Nephron progenitor cell (in vitro differentiated cells): Measurements from ENCODE around the gene ICOSLG.
"Not testable (repeated sequence)": the region's sequence is repeated elsewhere in the genome, so short reads cannot be mapped to it uniquely, and the experiment has no call there.

Experiments
- DNase-seq: peaks from one replicate; pipeline ENCODE4 v3.0.0; 2021
- H3K27ac Mint-ChIP-seq: 2 replicates; pipeline ENCODE4 v1.8.0; 2021; ENCODE audit warnings: mild to moderate bottlenecking, moderate library complexity, mixed read lengths
- H3K27me3 Mint-ChIP-seq: 2 replicates; pipeline ENCODE4 v1.8.0; 2021; ENCODE audit warnings: mild to moderate bottlenecking, low read depth, mixed read lengths; ENCODE audit not compliant: poor library complexity
- H3K36me3 Mint-ChIP-seq: 2 replicates; pipeline ENCODE4 v1.8.0; 2021; ENCODE audit warnings: low read depth, mixed read lengths
- H3K4me1 Mint-ChIP-seq: 2 replicates; pipeline ENCODE4 v1.8.0; 2021; ENCODE audit warnings: mixed read lengths
- H3K4me3 Mint-ChIP-seq: 2 replicates; pipeline ENCODE4 v1.8.0; 2021; ENCODE audit warnings: mild to moderate bottlenecking, moderate library complexity, mixed read lengths
- H3K9me3 Mint-ChIP-seq: 2 replicates; pipeline ENCODE4 v1.8.0; 2021; ENCODE audit warnings: mild to moderate bottlenecking, moderate library complexity, mixed read lengths

ICOSLG gene

DNA sequence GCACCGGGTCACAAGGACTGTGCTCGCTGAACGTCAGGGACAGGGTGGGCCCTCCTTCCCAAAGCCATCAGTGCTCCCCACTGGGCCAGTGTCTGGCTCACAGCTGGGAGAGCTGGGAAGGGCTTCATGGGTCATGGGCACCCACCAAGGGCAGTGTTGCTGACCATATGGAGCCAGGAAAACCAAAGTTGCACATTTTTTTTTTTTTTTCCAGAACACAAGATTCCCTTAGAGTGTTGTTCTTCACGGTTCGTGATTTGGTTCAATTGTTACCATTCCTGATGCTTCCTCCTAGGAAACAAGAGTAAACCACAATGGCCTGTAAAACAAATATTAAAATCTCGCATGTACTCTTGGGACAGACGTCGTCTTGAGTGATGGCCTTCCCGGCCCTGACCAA lies 45.9 kb downstream of the ICOSLG start:
- H3K27me3 Mint-ChIP-seq, H3K27ac Mint-ChIP-seq, H3K4me1 Mint-ChIP-seq, H3K36me3 Mint-ChIP-seq, H3K9me3 Mint-ChIP-seq, DNase-seq, H3K4me3 Mint-ChIP-seq: not testable (repeated sequence)

DNA sequence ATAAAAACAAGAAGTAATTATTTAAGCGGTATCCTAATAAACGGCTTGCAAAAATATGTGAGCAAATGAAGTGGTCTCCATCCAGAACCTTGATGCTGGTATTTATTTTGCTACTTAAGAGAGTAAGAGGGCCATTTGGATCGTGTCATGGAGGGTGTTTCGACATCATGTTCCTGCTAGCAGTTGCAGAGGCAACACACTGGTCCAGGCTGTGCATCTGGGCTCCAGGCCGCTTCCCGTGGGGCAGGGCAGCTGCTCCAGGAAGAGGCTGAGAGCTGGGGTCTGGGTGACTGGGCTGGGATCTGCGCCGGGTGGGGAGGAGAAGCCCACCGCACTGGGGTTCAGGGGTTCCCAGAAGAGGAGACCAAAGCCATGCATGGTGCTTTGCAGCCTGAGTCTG lies 46.3 kb downstream of the ICOSLG start:
- H3K36me3 Mint-ChIP-seq, DNase-seq, H3K9me3 Mint-ChIP-seq, H3K4me1 Mint-ChIP-seq, H3K4me3 Mint-ChIP-seq, H3K27ac Mint-ChIP-seq, H3K27me3 Mint-ChIP-seq: not testable (repeated sequence)

DNA sequence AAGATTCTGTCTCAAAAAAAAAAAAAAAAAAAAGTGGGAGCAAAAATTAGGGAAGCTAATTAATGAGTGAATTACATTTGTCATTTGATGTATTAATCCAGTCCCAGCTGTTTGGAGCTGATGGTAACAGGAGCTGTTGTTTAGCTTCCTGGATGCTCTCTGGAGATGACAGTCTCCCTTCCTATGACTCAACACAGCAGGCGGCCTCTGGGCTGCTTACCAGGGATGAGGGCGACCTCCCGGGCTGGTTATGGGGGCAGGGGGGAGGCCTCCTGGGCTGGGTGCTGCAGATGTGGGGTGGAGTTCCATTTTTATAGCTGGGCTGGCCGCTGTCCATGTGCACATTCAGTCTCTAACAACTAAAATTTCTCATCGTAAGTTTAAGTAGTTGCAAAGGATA lies 47.6 kb downstream of the ICOSLG start:
- not testable (repeated sequence) for H3K27me3 Mint-ChIP-seq, H3K36me3 Mint-ChIP-seq, DNase-seq, H3K4me3 Mint-ChIP-seq, H3K27ac Mint-ChIP-seq, H3K4me1 Mint-ChIP-seq, H3K9me3 Mint-ChIP-seq

DNA sequence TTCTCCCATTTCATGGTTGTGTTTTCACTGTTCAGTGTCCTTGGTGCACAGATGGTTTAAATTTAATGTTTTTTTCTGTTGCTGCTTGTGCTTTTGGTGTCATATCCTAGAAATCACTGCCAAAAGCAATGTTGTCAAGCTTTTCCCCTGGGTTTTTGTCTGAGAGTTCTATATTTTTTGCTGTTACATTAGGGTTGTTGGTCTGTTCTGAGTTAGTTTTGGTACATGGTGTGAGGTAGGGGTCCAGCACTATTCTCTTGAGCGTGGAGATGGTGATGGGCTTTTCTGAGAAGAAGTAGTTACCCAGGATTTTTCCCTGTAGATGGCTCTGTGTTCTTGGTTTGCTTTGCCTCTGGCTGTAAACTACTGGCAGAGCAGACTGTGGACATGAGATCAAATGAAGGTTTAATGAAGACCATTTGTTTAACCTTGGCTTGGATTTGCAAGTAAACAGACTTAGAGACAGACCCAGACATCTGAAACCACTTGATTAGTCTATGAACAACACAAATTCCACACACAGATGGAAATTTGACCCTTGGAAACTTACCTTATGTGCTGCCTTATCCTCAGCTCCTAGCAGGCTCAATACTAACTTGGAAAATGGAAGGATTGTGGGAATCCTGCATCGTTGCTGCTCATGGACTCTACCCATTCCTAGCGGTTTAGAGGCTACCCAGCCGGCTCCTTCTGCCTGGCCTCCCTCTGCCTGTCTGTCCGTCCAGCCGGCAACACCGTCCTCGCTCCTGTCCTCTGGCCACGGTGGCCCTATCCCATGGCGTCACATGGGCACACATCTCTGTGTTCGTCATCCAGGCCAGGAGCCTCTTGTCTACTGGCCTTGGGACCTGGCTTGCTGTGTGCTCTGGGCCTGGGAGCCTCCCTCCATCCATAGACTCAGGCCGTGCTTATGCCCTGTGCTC lies 50.1 kb downstream of the ICOSLG start:
- DNase-seq, H3K36me3 Mint-ChIP-seq, H3K4me3 Mint-ChIP-seq, H3K9me3 Mint-ChIP-seq, H3K27ac Mint-ChIP-seq, H3K27me3 Mint-ChIP-seq, H3K4me1 Mint-ChIP-seq: not testable (repeated sequence)

DNA sequence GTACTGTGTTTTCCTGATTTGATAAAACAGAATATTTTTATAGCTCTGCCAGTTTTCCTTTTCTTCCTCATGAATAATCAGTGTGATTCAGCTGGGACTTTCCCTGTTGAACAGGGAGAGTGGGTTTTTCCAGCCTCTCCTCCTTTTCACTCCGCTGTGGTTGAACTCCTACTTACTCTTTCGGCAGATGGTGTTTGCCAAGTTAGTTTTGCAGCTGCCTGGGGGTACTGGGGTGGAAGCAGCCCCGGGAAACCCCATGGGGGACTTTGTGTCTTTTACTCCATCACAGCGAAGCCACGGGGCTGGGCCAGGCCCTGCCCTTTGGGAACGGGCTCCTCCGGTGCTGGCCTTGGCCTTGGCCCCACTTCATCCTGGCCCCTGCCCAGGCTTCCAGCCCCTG lies 55.9 kb downstream of the ICOSLG start:
- H3K27me3 Mint-ChIP-seq, H3K4me1 Mint-ChIP-seq, H3K9me3 Mint-ChIP-seq, H3K4me3 Mint-ChIP-seq, H3K36me3 Mint-ChIP-seq, H3K27ac Mint-ChIP-seq, DNase-seq: not testable (repeated sequence)

DNA sequence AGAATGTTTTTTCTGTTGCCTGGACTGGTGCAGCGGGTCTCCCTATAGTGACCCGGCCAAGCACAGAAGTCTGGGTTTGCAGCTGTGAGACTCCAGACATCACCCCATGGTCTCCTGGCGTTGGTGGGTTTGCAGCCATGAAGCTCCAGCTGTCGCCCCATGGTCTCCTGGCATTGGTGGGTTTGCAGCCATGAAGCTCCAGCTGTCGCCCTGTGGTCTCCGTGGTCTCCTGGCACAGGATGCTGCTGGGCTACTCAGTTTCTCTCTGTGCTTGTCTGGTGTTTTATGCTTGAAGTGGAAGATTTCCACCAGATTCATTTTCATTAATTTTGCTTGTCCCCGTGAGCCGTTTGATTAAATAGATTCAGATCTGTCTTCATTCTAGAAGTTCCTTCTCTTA lies 58.5 kb downstream of the ICOSLG start:
- H3K4me1 Mint-ChIP-seq, H3K27ac Mint-ChIP-seq, H3K27me3 Mint-ChIP-seq, DNase-seq, H3K36me3 Mint-ChIP-seq, H3K9me3 Mint-ChIP-seq, H3K4me3 Mint-ChIP-seq: not testable (repeated sequence)

DNA sequence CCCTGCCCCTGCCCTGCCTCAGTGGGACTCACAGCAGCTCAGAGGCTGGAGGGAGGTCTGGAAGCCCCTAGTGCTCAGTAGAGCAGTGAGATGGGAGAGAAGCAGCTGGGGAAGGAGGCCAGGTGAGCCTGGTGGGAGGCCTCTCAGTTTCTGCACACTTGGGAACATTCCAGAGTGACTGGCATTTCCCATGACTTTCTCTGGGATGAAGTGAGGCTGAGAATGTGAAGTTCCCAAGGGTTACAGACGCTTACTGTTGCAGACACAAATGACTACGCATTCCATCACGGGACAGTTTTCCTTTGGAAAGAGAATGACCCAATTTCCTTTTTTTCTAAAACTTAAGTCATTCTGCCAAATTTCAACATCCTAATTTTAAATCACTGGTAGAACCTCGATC lies 59.2 kb downstream of the ICOSLG start:
- not testable (repeated sequence) for DNase-seq, H3K27ac Mint-ChIP-seq, H3K27me3 Mint-ChIP-seq, H3K36me3 Mint-ChIP-seq, H3K9me3 Mint-ChIP-seq, H3K4me3 Mint-ChIP-seq, H3K4me1 Mint-ChIP-seq

DNA sequence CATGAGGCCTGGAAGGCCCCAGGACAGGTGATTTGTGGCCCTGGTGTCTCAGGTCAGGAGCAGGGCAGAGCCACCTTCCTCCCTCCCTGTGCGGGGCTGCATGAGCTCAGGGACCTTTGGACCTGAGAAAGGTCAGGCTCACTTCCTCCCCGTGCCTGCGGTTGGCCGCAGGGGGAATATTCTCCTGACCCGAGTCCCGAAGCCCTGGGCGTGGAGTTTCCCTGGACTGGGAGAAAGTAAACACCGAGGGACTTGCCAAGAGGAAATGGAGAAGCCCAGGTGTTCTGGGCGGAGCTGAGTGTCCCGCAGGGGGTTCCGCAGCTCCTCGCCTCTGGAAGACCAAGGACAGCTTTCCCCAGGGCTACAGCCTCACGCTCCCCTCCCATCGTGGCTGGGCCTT lies 64.6 kb downstream of the ICOSLG start:
- H3K36me3 Mint-ChIP-seq, H3K27ac Mint-ChIP-seq, H3K4me3 Mint-ChIP-seq, H3K9me3 Mint-ChIP-seq, DNase-seq, H3K27me3 Mint-ChIP-seq, H3K4me1 Mint-ChIP-seq: not testable (repeated sequence)

DNA sequence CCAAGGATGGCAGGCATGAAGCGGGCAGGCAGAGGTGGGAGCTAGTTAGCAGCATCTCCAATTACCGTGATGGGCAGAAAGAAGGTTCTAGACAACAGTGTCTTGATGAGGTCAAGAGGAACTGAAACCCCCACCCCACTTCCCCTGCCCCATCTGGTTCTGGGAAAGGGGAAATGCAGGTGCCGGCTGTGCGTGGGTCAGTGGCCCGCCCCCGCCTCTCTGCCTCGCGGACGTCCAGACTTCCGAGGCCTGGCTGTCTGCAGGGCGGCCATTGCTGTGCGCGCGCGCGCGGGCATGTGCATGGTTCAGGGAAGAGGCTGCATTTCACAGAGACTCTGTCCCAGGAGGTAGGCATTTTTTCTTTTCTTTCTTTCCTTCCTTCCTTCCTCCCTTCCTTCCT lies 65.6 kb downstream of the ICOSLG start:
- not testable (repeated sequence) for H3K27me3 Mint-ChIP-seq, H3K27ac Mint-ChIP-seq, H3K4me3 Mint-ChIP-seq, H3K4me1 Mint-ChIP-seq, DNase-seq, H3K36me3 Mint-ChIP-seq, H3K9me3 Mint-ChIP-seq
